Thyroid gland (tissue), 4 donors: ENCODE data around the gene KCMF1. TPM values are rescaled to one million over a fixed set of nuclear protein-coding genes. Genes with fewer than 3 reads are reported as not detected.

Source experiments
- DNase-seq, 2 donors: peaks; one replicate each; pipeline ENCODE4 v3.0.0-alpha.2; 2019
- H3K27ac ChIP-seq, 3 donors: fragments of 200-600 bp; sonication (generic); 1 replicate in 2 of 3; 2 replicates in 1 of 3; pipeline ENCODE4 v1.5.1; 2016 to 2019; ENCODE audit warnings: mild to moderate bottlenecking in 1 of 3, moderate library complexity in 1 of 3
- H3K27me3 ChIP-seq: fragments of 200-600 bp; sonication (generic); one replicate; pipeline ENCODE4 v1.5.1; 2019
- H3K36me3 ChIP-seq, 2 donors: fragments of 200-600 bp; sonication (generic); one replicate each; pipeline ENCODE4 v1.5.1; 2016 to 2019
- H3K4me1 ChIP-seq, 2 donors: fragments of 200-600 bp; sonication (generic); one replicate each; pipeline ENCODE4 v1.5.1; 2017 to 2019
- H3K4me3 ChIP-seq, 3 donors: fragments of 200-600 bp; sonication (generic); replicated peaks in 1 of 3; 1 replicate in 2 of 3; 2 replicates in 1 of 3; pipeline ENCODE4 v1.5.1; 2016; ENCODE audit warnings: mild to moderate bottlenecking in 1 of 3
- H3K9me3 ChIP-seq: fragments of 200-600 bp; sonication (generic); one replicate; pipeline ENCODE4 v1.5.1; 2017
- CTCF ChIP-seq, 6 experiments: fragments of 200-600 bp in 3 of 6; fragments of 450-650 bp in 3 of 6; sonication (generic) in 3 of 6; IDR thresholded peaks; one replicate each; pipeline ENCODE4 v1.5.1; 2016 to 2019; ENCODE audit warnings: antibody characterized with exemption in 6 of 6, mild to moderate bottlenecking in 2 of 6, inconsistent platforms in 1 of 6, moderate library complexity in 1 of 6
- POLR2A ChIP-seq, 2 donors: fragments of 450-650 bp; IDR thresholded peaks; one replicate each; pipeline ENCODE4 v1.6.1; 2017; ENCODE audit warnings: antibody characterized with exemption in 2 of 2, mild to moderate bottlenecking in 2 of 2, moderate library complexity in 1 of 2
- WGBS, 2 donors: methylation state at CpG; one replicate each; pipeline ENCODE4 v1.1.5; 2017; 5-methylcytosine and 5-hydroxymethylcytosine counted together
- intact Hi-C: fragments of 100-400 bp; cut with DNase I; formaldehyde crosslinking; loops from one replicate; pipeline ENCODE4 v1.15.1; 2023
- total RNA-seq, 4 donors: library from RNA; depleted of rRNA; stranded (reverse); fragments of >200 nt; gene quantifications; one replicate each; pipeline ENCODE4 v1.2.3, GENCODE V29; 2016

KCMF1 gene
- total RNA-seq, 4 donors from 2014 or later = 39.6 to 44.5 (median 41.3) TPM

- H3K27ac ChIP-seq = no peak overlapping the region
- TF ChIP-seq CTCF (IDR thresholded peaks at IDR 0.05) (no peak), POLR2A (IDR thresholded peaks at IDR 0.05) (no peak)
- no peak overlapping the region for H3K4me3 ChIP-seq
- no peaks in the 10 kb centered on the region for H3K27me3 ChIP-seq
- no peak for DNase-seq
- no peaks in the 10 kb centered on the region for H3K36me3 ChIP-seq
- H3K9me3 ChIP-seq = no peaks in the 10 kb centered on the region
- H3K4me1 ChIP-seq = peaks cover 19 to 38% of the 10 kb centered on the region in 2 donors
- intact Hi-C loops = no loop called here
- WGBS, 2 donors = 68 to 72% methylated on average over 3 of the region's 3 CpGs
These were observed 40.8 kb downstream of the KCMF1 start for GRCh38 chr2:85011747-85012146.

GRCh38 chr2:85012431-85012830 lies 41.5 kb downstream of the KCMF1 start:
- H3K4me1 ChIP-seq = peaks cover 19 to 41% of the 10 kb centered on the region in 2 donors
- intact Hi-C loops = no loop called here
- WGBS, 2 donors = 89 to 95% methylated on average over 4 of the region's 4 CpGs

GRCh38 chr2:85012855-85013254 lies 41.9 kb downstream of the KCMF1 start:
- WGBS, 2 donors = 96% methylated on average over 1 of the region's 1 CpG
- no peaks in the 10 kb centered on the region for H3K36me3 ChIP-seq
- no peaks in the 10 kb centered on the region for H3K9me3 ChIP-seq
- DNase-seq = no peak
- no peak for TF ChIP-seq POLR2A (IDR thresholded peaks at IDR 0.05)
- TF ChIP-seq CTCF (IDR thresholded peaks at IDR 0.05) = no peak
- H3K4me1 ChIP-seq = peaks cover 19 to 42% of the 10 kb centered on the region in 2 donors
- no peak overlapping the region for H3K27ac ChIP-seq
- intact Hi-C loops = no loop called here
- H3K27me3 ChIP-seq = no peaks in the 10 kb centered on the region
- H3K4me3 ChIP-seq = no peak overlapping the region

More at GRCh38 chr2:85012431-85012830, 41.5 kb downstream of the KCMF1 start:
- Histone ChIP-seq H3K4me3 (no peak overlapping the region), H3K36me3 (no peaks in the 10 kb centered on the region), H3K27ac (no peak overlapping the region), H3K27me3 (no peaks in the 10 kb centered on the region), H3K9me3 (no peaks in the 10 kb centered on the region)
- no peak for DNase-seq
- no peak for TF ChIP-seq POLR2A (IDR thresholded peaks at IDR 0.05)
- TF ChIP-seq CTCF (IDR thresholded peaks at IDR 0.05) = no peak

- no peak for DNase-seq
- Histone ChIP-seq H3K9me3 (no peaks in the 10 kb centered on the region), H3K27ac (no peak overlapping the region), H3K36me3 (no peaks in the 10 kb centered on the region), H3K4me1 (peaks cover 19 to 42% of the 10 kb centered on the region in 2 donors), H3K4me3 (no peak overlapping the region), H3K27me3 (no peaks in the 10 kb centered on the region)
- intact Hi-C loops = no loop called here
- 71 to 72% methylated on average over 7 of the region's 7 CpGs for WGBS, 2 donors
- TF ChIP-seq POLR2A (IDR thresholded peaks at IDR 0.05) (no peak), CTCF (IDR thresholded peaks at IDR 0.05) (no peak)
These were observed 44.8 kb downstream of the KCMF1 start for GRCh38 chr2:85015653-85016360.

GRCh38 chr2:85016446-85016845 lies 45.5 kb downstream of the KCMF1 start:
- peaks cover 19 to 42% of the 10 kb centered on the region in 2 donors for H3K4me1 ChIP-seq
- 88 to 89% methylated on average over 3 of the region's 3 CpGs for whole genome bisulfite sequencing, 2 donors

More at GRCh38 chr2:85016446-85016845, 45.5 kb downstream of the KCMF1 start:
- Histone ChIP-seq H3K27me3 (no peaks in the 10 kb centered on the region), H3K4me3 (no peak overlapping the region), H3K27ac (no peak overlapping the region), H3K9me3 (no peaks in the 10 kb centered on the region), H3K36me3 (no peaks in the 10 kb centered on the region)
- TF ChIP-seq POLR2A (IDR thresholded peaks at IDR 0.05) = no peak
- no peak for TF ChIP-seq CTCF (IDR thresholded peaks at IDR 0.05)
- DNase-seq = no peak
- intact Hi-C loops = no loop called here
